ENCODE results near the gene RND1.

RND1 gene

DNA sequence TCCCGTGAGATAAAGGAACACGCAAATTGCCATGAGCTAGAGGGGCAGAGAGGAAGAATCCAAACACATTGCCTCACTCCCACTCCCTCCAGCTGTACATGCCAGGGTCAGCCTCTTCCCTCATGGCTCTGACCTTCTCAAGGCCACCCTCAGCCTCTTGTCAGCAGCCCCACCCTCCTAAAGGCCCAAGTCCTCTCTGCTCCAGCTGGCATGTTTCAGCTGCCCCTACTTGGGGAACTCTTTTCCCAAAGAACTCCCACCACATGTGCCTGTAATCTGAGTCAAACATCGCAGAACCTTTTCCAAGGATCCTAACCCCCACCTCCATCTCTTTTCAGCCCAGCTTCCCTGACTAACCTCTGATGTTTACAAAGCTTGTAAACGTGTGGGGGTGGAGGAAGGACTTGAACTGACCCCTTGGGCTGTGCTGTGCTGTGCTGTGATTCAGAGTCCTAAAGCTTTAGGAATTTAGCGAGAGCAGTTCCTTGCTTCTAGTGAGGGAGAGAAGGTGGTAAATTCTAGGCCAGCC, 54.7 kb downstream of the RND1 start:
- no peak for DNase-seq (ENCODE audit: low spot score)

DNA sequence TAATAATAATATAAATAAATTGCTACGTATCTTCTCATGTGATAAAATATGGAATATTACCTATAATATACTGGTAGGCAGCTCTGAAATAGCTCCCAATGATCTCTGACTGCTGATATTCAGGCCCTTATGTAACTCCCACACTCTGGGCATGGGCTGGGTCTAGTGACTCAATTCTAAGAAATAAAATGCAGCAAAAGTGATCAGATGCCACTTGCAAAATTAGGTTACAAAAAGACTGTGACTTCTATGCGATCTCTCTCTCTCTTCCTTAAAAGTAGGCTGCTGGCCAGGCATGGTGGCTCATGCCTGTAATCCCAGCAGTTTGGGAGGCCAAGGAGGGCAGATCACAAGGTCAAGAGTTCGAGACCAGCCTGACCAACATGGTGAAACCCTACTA, 57.7 kb downstream of the RND1 start:
- no peak for DNase-seq (ENCODE audit: low spot score)
